ENCODE results near the gene HNRNPF.
"Not testable (repeated sequence)": the region's sequence is repeated elsewhere in the genome, so short reads cannot be mapped to it uniquely, and the experiment has no call there.

Gene HNRNPF, protein sequence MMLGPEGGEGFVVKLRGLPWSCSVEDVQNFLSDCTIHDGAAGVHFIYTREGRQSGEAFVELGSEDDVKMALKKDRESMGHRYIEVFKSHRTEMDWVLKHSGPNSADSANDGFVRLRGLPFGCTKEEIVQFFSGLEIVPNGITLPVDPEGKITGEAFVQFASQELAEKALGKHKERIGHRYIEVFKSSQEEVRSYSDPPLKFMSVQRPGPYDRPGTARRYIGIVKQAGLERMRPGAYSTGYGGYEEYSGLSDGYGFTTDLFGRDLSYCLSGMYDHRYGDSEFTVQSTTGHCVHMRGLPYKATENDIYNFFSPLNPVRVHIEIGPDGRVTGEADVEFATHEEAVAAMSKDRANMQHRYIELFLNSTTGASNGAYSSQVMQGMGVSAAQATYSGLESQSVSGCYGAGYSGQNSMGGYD

DNA sequence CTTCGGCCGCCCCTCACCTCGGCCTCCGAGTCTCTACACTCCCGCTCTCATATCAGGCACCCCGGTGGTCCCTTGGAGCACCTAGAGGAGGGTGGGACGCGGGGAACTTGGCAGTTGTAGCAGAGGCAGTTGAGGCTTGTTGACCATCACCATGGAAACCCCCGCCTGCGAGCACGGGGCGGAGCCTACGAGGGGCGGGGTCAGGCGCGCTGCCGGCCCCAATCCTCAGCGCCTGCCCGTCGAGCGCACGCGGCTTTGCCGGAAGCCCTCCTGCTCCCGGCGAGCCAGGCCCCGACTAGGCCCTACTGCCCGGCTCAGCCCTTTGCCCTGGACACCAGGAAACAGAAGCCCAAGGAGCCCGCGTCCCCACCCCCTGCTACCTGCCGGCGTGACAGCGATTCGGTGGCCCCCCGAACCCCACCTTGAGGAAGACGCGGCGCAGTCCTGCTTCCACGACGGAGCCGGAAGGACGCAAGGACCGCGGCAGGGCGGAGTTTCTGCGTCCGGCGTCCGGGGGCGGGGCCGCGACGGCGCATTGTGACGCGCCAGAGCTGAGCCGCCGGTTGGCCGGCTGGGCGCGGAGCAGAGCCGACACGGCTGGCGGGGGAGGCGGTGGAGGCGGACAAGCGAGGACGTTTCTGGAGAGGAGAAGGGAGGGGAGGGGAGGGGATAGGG lies at the start of gene HNRNPF:
TSS of gene HNRNPF (minus strand) at position 477 of the 675 bp plus-strand sequence. CDS start 21,302 bp downstream, outside the sequence.
- DNase-seq (ENCODE audit: low read depth in 2 of 3, low spot score in 2 of 3), result peak; percentile 85 to 94 (median 89)

DNA sequence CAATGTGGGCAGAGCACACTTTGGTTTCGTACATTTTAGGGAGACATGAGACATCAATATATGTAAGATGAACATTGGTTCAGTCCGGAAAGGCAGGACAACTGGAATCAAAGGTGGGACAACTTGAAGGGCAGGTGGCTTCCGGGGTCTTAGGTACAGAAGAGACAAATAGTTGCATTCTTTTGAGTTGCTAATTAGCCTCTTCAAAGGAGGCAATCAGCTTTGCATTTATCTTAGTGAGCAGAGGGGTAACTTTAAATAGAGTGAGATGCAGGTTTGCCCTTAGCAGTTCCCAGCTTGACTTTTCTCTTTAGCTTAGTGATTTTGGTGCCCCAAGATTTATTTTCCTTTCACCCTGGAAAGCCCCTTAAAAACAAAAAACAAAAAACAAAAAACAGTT lies 49.2 kb upstream of the HNRNPF start:
- no peak for DNase-seq (ENCODE audit: low read depth in 2 of 3, low spot score in 2 of 3)

- not testable (repeated sequence) for DNase-seq (ENCODE audit: low read depth in 2 of 3, low spot score in 2 of 3)
Observed at GRCh38 chr10:43456561-43456960, 47.6 kb upstream of the HNRNPF start.

DNA sequence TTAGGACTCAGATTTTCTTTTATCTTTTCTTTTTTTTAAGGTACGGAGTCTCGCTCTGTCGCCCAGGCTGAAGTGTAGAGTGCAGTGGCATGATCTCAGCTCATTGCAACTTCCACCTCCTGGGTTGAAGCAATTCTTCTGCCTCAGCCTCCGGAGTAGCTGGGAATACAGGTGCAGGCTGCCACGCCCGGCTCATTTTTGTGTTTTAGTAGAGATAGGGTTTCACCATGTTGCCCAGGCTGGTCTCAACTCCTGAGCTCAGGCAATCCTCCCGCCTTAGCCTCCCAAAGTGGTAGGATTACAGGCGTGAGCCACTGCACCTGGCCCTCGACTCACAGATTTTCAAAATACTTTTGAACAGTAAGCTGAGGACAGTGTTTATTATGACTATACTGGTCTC lies 45.0 kb upstream of the HNRNPF start:
- DNase-seq (ENCODE audit: low read depth in 2 of 3, low spot score in 2 of 3), result not testable (repeated sequence)

- no peak for DNase-seq (ENCODE audit: low read depth in 2 of 3, low spot score in 2 of 3)
Observed at GRCh38 chr10:43453266-43453831, 44.4 kb upstream of the HNRNPF start.

- no peak for DNase-seq (ENCODE audit: low read depth in 2 of 3, low spot score in 2 of 3)
Observed at GRCh38 chr10:43452356-43452914, 43.4 kb upstream of the HNRNPF start.

DNA sequence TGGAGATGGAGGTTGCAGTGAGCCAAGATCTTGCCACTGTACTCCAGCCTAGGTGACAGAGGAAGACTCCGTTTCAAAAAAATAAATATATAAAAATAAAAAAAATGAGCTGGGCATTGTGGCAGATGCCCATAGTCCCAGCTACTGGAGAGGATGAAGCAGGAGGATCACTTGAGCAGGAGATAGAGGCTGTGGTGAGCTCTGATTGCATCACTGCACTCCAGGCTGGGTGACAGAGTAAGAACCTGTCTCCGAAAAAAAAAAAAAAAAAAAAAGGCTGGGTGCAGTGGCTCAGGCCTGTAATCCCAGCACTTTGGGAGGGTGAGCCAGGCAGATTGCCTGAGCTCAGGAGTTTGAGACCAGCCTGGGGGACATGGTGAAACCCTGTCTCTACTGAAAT lies 39.8 kb upstream of the HNRNPF start:
- DNase-seq (ENCODE audit: low read depth in 2 of 3, low spot score in 2 of 3), result no peak

DNA sequence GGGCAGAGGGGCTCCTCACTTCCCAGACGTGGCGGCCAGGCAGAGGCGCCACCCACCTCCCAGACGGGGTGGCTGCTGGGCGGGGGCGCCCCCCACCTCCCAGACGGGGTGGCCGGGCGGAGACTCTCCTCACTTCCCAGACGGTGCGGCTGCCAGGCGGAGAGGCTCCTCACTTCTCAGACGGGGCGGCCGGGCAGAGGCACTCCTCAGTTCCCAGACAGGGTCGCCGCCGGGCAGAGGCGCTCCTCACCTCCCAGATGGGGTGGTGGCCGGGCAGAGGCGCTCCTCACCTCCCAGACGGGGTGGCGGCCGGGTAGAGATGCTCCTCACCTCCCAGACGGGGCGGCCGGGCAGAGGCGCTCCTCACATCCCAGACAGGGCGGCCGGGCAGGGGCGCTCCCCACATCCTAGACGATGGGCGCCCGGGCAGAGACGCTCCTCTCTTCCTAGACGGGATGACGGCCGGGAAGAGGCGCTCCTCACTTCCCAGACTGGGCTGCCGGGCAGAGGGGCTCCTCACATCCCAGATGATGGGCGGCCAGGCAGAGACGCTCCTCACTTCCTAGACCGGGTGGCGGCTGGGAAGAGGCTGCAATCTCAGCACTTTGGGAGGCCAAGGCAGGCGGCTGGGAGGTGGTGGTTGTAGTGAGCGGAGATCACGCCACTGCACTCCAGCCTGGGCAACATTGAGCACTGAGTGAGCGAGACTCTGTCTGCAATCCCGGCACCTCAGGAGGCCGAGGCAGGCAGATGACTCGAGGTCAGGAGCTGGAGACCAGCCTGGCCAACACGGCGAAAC lies 37.4 kb upstream of the HNRNPF start:
- not testable (repeated sequence) for DNase-seq (ENCODE audit: low read depth in 2 of 3, low spot score in 2 of 3)

- no peak for DNase-seq (ENCODE audit: low read depth in 2 of 3, low spot score in 2 of 3)
Observed at GRCh38 chr10:43444897-43445466, 36.0 kb upstream of the HNRNPF start.

DNA sequence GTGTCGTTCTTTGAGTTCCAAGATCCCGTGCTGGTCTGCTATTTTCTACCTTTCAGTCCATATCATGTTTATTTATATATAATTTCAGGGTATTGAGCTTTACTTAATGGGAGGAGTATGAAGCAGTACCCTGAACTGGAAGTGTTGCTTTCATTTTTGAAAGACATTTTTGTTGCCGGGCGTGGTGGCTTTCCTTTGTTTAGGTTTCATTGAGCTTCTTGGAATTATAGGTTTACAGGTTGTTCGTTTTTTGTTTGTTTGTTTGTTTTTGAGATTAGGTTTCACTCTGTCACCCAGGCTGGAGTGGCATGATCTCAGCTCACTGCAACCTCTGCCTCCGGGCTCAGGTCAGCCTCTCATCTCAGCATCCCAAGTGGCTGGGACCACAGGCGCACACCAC lies 35.3 kb upstream of the HNRNPF start:
- DNase-seq (ENCODE audit: low read depth in 2 of 3, low spot score in 2 of 3), result no peak

GRCh38 chr10:43440463-43441134 lies 31.6 kb upstream of the HNRNPF start:
- DNase-seq (ENCODE audit: low read depth in 2 of 3, low spot score in 2 of 3), result no peak

DNA sequence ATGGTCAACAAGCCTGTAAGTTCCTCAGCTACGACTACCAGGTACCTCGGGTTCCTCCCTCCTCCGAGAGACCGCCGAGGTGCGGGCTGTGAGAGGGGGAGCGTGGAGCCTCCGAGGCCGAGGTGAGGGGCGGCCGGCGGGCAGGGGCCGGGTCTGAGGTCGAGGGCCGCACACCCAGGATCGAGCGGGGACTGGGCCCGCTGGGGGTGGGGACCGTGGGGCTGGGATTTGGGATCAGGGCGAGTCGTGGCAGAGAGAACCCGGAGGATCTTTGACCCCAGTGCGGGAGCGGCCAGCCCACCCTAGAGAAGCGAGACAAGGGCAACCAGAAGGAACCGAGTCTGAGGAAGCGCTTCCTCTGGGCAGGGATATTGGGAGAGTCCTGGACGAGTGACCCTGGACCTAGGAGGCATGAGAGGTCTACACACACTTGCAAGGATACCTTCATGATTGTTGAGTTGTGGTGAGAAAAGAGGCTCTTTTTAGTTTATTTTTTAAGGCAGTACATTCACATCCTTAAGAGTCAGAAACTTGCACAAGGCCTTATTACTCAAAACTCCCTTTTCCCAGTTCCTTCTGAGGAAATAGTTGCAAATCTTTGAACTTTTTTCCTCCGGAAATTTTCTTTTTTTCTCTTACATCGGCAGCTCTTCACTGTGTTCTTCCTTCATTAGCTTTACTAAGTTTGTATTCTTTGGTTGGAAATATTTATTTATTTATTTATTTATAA lies 28.3 kb upstream of the HNRNPF start:
- DNase-seq (ENCODE audit: low read depth in 2 of 3, low spot score in 2 of 3), result no peak

DNA sequence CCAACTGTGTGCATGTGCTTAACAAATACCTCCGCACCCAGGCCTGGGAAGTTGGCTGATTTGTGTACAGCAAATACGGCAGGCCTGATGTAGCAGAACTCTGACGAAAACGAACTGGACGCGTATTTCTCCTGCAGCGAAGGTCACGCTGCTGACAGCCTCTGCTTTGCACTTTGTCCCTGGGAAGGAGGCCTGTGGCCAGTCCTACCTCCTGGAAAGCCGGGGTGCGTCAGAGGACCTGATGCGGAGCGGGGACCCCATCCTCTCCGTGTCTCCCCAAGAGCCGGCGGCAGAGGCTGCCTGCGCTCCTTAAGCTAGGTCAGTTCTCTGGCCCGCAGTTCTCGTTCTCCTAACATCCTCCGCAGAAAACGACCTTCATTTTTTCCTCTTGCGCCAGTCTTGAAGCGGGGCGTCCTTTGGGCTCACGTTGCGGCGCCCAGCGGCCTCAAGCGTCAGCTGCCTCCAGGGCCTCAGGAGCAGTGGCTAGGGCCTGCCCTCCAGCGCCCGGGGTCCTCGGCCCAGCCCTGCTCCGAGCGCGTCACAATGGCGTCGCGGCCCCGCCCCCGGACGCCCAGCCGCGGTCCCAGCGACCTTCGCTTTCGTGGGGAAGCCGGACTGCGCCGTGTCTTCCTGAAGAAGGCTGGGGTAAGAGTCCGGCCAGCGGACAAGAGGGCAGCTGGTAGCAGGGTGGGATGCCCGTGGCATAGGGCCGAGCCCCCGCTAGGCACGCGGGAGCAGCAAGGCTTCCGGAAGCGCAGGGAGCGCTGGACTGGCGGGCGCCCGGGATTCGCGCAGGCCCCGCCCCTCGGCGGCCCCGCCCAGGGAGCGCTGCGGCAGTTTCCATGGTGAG lies 27.5 kb upstream of the HNRNPF start, which contains the start of gene ZNF487:
TSS of gene ZNF487 (plus strand) at position 821 of the 850 bp plus-strand sequence. CDS start 38,703 bp downstream, outside the sequence.
- peak; percentile 72 to 82 (median 79) for DNase-seq (ENCODE audit: low read depth in 2 of 3, low spot score in 2 of 3)

- DNase-seq (ENCODE audit: low read depth in 2 of 3, low spot score in 2 of 3), result no peak
Observed at GRCh38 chr10:43430926-43431663, 22.1 kb upstream of the HNRNPF start.

DNA sequence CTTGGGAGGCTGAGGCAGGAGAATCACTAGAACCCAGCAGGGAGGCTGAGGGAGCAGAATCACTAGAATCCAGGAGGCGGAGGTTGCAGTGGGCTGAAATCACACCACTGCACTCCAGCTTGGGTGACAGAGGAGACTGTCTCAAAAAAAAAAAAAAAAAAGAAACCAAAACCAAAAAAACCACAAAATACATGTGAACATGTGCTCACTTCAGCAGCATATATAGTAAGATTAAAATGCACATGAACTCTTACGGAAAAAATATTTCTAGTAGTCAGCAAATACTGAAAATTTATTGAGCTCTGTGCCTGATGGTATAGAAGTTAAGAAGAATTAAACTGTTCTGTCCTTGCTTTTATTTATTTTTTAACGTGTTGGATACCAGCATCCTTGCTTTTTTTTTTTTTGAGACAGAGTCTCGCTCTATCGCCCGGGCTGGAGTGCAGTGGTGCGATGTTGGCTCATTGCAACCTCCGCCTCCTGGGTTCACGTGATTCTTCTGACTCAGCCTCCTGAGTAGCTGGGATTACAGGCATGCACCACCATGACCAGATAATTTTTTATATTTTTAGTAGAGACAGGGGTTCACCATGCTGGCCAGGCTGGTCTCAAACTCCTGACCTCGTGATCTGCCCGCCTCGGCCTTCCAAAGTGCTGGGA lies 18.3 kb upstream of the HNRNPF start:
- DNase-seq (ENCODE audit: low read depth in 2 of 3, low spot score in 2 of 3), result no peak

- DNase-seq (ENCODE audit: low read depth in 2 of 3, low spot score in 2 of 3), result not testable (repeated sequence)
Observed at GRCh38 chr10:43426476-43426875, 17.5 kb upstream of the HNRNPF start.

DNA sequence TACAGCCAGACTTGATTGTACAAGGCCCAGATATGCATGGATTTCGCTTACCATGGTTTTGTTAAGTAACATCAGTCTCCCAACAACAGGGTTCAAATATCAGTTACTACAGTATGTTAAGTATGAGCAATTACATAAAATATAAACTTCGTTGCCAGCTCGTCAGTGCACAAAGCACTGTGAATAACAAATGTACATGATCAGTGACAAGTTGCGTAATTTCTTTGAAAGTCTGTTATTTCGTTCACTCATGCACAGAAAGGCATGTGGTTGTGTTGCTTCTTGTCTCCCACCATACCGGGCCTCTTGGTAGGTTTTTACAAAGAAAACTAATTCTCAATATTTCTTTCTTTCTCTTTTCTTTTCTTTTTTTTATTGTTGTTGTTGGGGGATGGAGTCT lies 15.4 kb upstream of the HNRNPF start:
- no peak for DNase-seq (ENCODE audit: low read depth in 2 of 3, low spot score in 2 of 3)

Data from activated CD8-positive, alpha-beta memory T cell treated with anti-CD3 and anti-CD28 coated beads for 48 hours (primary cell).